Measurements from ENCODE around the gene SPTSSB. TPM values are rescaled to one million over a fixed set of nuclear protein-coding genes. Genes with fewer than 3 reads are reported as not detected.

Gene SPTSSB
- total RNA-seq, 2 donors from 2014 or later, result 0.64 to 2.3 TPM

- peaks cover 2% of the 10 kb centered on the region for H3K27me3 Mint-ChIP-seq (ENCODE audit: insufficient read depth)
Measured at GRCh38 chr3:161336661-161337060, 34.7 kb downstream of the SPTSSB start.

GRCh38 chr3:161333696-161334095, 37.6 kb downstream of the SPTSSB start:
- H3K27me3 ChIP-seq (ENCODE audit: control insufficient read depth, insufficient read depth, low read length, poor library complexity, severe bottlenecking), result peaks cover 36% of the 10 kb centered on the region
- DNase-seq, result no peak
- no peaks in the 10 kb centered on the region for H3K36me3 ChIP-seq (ENCODE audit: control insufficient read depth, insufficient read depth, low read length)
- no peak overlapping the region for H3K4me3 ChIP-seq (ENCODE audit: low read length)
- no peak overlapping the region for H3K9ac ChIP-seq (ENCODE audit: extremely low read depth, low read length, poor library complexity, severe bottlenecking)
- WGBS, 2 experiments (ENCODE audit: insufficient coverage in 1 of 2, insufficient read length in 1 of 2), result 96% methylated on average over 2 of the region's 2 CpGs; no CpG with 5 or more reads in 1 of the 2 experiments
- H3K27ac Mint-ChIP-seq, result no peak overlapping the region
- H3K9me3 Mint-ChIP-seq, result no peaks in the 10 kb centered on the region
- H3K27ac ChIP-seq (ENCODE audit: low read depth, low read length), result no peak overlapping the region
- H3K27me3 Mint-ChIP-seq (ENCODE audit: insufficient read depth), result peaks cover 12% of the 10 kb centered on the region
- no peaks in the 10 kb centered on the region for H3K4me1 ChIP-seq (ENCODE audit: control insufficient read depth, insufficient read depth, low read length)
- no peaks in the 10 kb centered on the region for H3K4me1 Mint-ChIP-seq
- no peak for TF ChIP-seq CTCF (conservative IDR thresholded peaks at IDR 0.05)
- H3K36me3 Mint-ChIP-seq (ENCODE audit: low read depth), result no peaks in the 10 kb centered on the region
- H3K4me3 Mint-ChIP-seq, result no peak overlapping the region
- H3K9me3 ChIP-seq (ENCODE audit: control insufficient read depth, low read length), result no peaks in the 10 kb centered on the region

More at GRCh38 chr3:161336661-161337060, 34.7 kb downstream of the SPTSSB start:
- Histone ChIP-seq H3K27me3 (ENCODE audit: control insufficient read depth, insufficient read depth, low read length, poor library complexity, severe bottlenecking) (peaks cover 19% of the 10 kb centered on the region), H3K4me1 (ENCODE audit: control insufficient read depth, insufficient read depth, low read length) (no peaks in the 10 kb centered on the region), H3K9ac (ENCODE audit: extremely low read depth, low read length, poor library complexity, severe bottlenecking) (no peak overlapping the region), H3K36me3 (ENCODE audit: control insufficient read depth, insufficient read depth, low read length) (no peaks in the 10 kb centered on the region), H3K27ac (ENCODE audit: low read depth, low read length) (no peak overlapping the region), H3K9me3 (ENCODE audit: control insufficient read depth, low read length) (no peaks in the 10 kb centered on the region), H3K4me3 (ENCODE audit: low read length) (no peak overlapping the region)
- H3K36me3 Mint-ChIP-seq (ENCODE audit: low read depth), result no peaks in the 10 kb centered on the region
- H3K9me3 Mint-ChIP-seq, result no peaks in the 10 kb centered on the region
- 86 to 88% methylated on average over 2 of the region's 2 CpGs for WGBS, 2 experiments (ENCODE audit: insufficient coverage in 1 of 2, insufficient read length in 1 of 2)
- DNase-seq, result no peak
- H3K4me1 Mint-ChIP-seq, result no peaks in the 10 kb centered on the region
- no peak overlapping the region for H3K4me3 Mint-ChIP-seq
- no peak overlapping the region for H3K27ac Mint-ChIP-seq
- no peak for TF ChIP-seq CTCF (conservative IDR thresholded peaks at IDR 0.05)

GRCh38 chr3:161332792-161333191, 38.5 kb downstream of the SPTSSB start:
- H3K9ac ChIP-seq (ENCODE audit: extremely low read depth, low read length, poor library complexity, severe bottlenecking), result no peak overlapping the region
- peaks cover 12% of the 10 kb centered on the region for H3K27me3 Mint-ChIP-seq (ENCODE audit: insufficient read depth)
- TF ChIP-seq CTCF (conservative IDR thresholded peaks at IDR 0.05), result no peak
- H3K36me3 Mint-ChIP-seq (ENCODE audit: low read depth), result no peaks in the 10 kb centered on the region
- H3K9me3 Mint-ChIP-seq, result no peaks in the 10 kb centered on the region
- no peaks in the 10 kb centered on the region for H3K9me3 ChIP-seq (ENCODE audit: control insufficient read depth, low read length)
- peaks cover 34% of the 10 kb centered on the region for H3K27me3 ChIP-seq (ENCODE audit: control insufficient read depth, insufficient read depth, low read length, poor library complexity, severe bottlenecking)
- H3K4me1 ChIP-seq (ENCODE audit: control insufficient read depth, insufficient read depth, low read length), result no peaks in the 10 kb centered on the region
- H3K4me1 Mint-ChIP-seq, result no peaks in the 10 kb centered on the region
- no peak overlapping the region for H3K27ac Mint-ChIP-seq
- WGBS, 2 experiments (ENCODE audit: insufficient coverage in 1 of 2, insufficient read length in 1 of 2), result 80 to 83% methylated on average over 1 of the region's 1 CpG
- no peak for DNase-seq
- no peak overlapping the region for H3K4me3 ChIP-seq (ENCODE audit: low read length)
- no peak overlapping the region for H3K4me3 Mint-ChIP-seq
- no peak overlapping the region for H3K27ac ChIP-seq (ENCODE audit: low read depth, low read length)
- no peaks in the 10 kb centered on the region for H3K36me3 ChIP-seq (ENCODE audit: control insufficient read depth, insufficient read depth, low read length)
